ENCODE measurements around the gene ALKBH4. TPM values are rescaled to one million over a fixed set of nuclear protein-coding genes. Genes with fewer than 3 reads are reported as not detected.
A peak's percentile ranks its signal among the peaks of the same experiment; 100 is the strongest.

The ALKBH4 gene
- total and polyA plus RNA-seq, 10 of the 15 experiments (the other 5 are each of a cell fraction or from before 2014, with no cell fraction given) = 4.1 to 16.9 (median 11.3) TPM

DNA sequence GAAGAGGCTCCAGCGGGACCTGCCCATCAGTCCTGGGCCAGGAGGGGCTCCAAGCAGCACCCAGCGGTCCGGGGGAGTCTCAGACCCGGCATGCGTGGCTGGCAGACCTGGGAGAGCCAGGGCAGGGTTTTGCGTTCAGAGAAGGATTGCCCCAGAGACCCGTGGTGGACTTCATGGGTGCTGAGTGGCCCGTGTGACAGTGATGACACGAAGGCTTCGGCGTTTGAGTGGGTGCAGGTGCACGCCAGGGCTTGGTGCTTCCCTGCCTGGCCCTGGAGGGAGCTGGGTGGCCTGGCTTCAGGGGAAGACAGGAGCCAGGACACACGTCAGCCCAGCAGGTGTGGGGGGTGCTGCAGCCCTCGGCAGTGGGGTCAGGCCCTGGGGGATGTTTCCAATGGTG is 17.4 kb downstream of the ALKBH4 start:
- no TSS peak for BruUV-seq (replicated peaks)
- FAIRE-seq = no peak
- Histone ChIP-seq H2AFZ (ENCODE audit: control insufficient read depth, low read depth, low read length) (no peak overlapping the region), H3K4me1 (ENCODE audit: control insufficient read depth, insufficient read depth, low read length) (peaks cover 32% of the 10 kb centered on the region), H3K27ac (ENCODE audit: control insufficient read depth, insufficient read depth) (no peak overlapping the region), H3K36me3 (ENCODE audit: control insufficient read depth in 2 of 2, insufficient read depth in 2 of 2, low read length in 1 of 2) (peaks cover 8 to 22% of the 10 kb centered on the region in 2 experiments; a peak in 3 of 4 replicates), H3K9ac (ENCODE audit: control insufficient read depth, insufficient read depth, low read length) (no peak overlapping the region), H4K20me1 (ENCODE audit: control insufficient read depth, insufficient read depth) (no peaks in the 10 kb centered on the region), H3K4me3 (no peak overlapping the region), H3K9me3 (replicated peaks; ENCODE audit: control insufficient read depth, insufficient read depth, low read length) (no peaks in the 10 kb centered on the region), H3K4me2 (ENCODE audit: control insufficient read depth, insufficient read depth) (no peak overlapping the region), H3K79me2 (ENCODE audit: control insufficient read depth, insufficient read depth, low read length) (peaks cover 7% of the 10 kb centered on the region), H3K27me3 (replicated peaks in 1 of 2; ENCODE audit: control insufficient read depth in 2 of 2, insufficient read depth in 2 of 2, low read length in 1 of 2) (no peaks in the 10 kb centered on the region)
- ATAC-seq = no peak
- SMC1A ChIA-PET (ENCODE audit: uncharacterized antibody, unreplicated experiment) = no interaction called here
- DNase-seq (ENCODE audit: low read depth, low spot score) = no peak
- in situ Hi-C loops (cut with MboI) = no loop called here
- CTCF ChIA-PET = interaction anchor here (1.3 kb wide), 1 partner anchor 35 kb away, joined by 4 read pairs; no protein-coding TSS in a partner anchor
- POLR2A ChIA-PET = no interaction called here
- intact Hi-C loops (cut with micrococcal nuclease; ENCODE audit: unreplicated experiment) = no loop called here
- TF ChIP-seq, protein P1, sequence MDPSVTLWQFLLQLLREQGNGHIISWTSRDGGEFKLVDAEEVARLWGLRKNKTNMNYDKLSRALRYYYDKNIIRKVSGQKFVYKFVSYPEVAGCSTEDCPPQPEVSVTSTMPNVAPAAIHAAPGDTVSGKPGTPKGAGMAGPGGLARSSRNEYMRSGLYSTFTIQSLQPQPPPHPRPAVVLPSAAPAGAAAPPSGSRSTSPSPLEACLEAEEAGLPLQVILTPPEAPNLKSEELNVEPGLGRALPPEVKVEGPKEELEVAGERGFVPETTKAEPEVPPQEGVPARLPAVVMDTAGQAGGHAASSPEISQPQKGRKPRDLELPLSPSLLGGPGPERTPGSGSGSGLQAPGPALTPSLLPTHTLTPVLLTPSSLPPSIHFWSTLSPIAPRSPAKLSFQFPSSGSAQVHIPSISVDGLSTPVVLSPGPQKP (IDR thresholded peaks at IDR 0.05; ENCODE audit: low read depth, low read length) = no peak
- peak; percentile 59 for TF ChIP-seq POLR2A (IDR thresholded peaks at IDR 0.05; ENCODE audit: low read depth, low read length)
- 89% methylated on average over 14 of the region's 14 CpGs for WGBS (ENCODE audit: insufficient coverage, insufficient replicate concordance, low lambda C conversion rate, missing lambda C conversion rate)
- RAD21 ChIA-PET (ENCODE audit: unreplicated experiment) = interaction anchor here (3.7 kb wide), 1 partner anchor 43 kb away, joined by 40 read pairs; no protein-coding TSS in a partner anchor

DNA sequence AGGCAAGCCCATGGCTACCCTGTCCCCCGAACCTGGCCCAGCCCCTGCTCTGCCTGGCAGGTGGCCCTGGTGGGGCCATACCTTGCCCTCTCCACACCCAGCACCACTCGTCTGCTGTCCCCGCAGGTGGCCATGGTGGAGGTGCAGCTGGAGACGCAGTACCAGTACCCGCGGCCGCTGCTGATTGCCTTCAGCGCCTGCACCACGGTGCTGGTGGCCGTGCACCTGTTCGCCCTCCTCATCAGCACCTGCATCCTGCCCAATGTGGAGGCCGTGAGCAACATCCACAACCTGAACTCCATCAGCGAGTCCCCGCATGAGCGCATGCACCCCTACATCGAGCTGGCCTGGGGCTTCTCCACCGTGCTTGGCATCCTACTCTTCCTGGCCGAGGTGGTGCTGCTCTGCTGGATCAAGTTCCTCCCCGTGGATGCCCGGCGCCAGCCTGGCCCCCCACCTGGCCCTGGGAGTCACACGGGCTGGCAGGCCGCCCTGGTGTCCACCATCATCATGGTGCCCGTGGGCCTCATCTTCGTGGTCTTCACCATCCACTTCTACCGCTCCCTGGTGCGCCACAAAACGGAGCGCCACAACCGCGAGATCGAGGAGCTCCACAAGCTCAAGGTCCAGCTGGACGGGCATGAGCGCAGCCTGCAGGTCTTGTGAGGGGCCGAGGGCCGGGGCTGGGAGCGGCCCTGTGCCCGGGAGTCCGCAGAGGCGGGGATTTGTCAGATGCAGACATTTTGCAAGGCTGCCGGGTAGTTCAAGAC is 18.1 kb downstream of the ALKBH4 start:
- DNase-seq (ENCODE audit: low read depth, low spot score) (no peak), ATAC-seq (no peak), FAIRE-seq (no peak)
- ChIA-PET SMC1A (ENCODE audit: uncharacterized antibody, unreplicated experiment) (interaction anchor here (0.6 to 1.6 kb wide), 2 partner anchors 17 to 32 kb away, joined by 3 to 7 read pairs; partner anchors contain the start of gene ALKBH4), RAD21 (ENCODE audit: unreplicated experiment) (interaction anchor here (1.1 to 9.0 kb wide), 3 partner anchors 17 to 33 kb away, joined by 3 to 115 read pairs (median 10); no protein-coding TSS in a partner anchor), CTCF (interaction anchor here (0.8 to 1.9 kb wide), 4 partner anchors 21 to 42 kb away, joined by 3 to 11 read pairs (median 5); no protein-coding TSS in a partner anchor), POLR2A (interaction anchor here (0.6 to 9.7 kb wide), 3 partner anchors 17 to 31 kb away, joined by 3 to 210 read pairs (median 14); partner anchors contain the start of gene ORAI2)
- H3K79me2 ChIP-seq (ENCODE audit: control insufficient read depth, insufficient read depth, low read length) = peaks cover 7% of the 10 kb centered on the region
- H3K4me1 ChIP-seq (ENCODE audit: control insufficient read depth, insufficient read depth, low read length) = peaks cover 40% of the 10 kb centered on the region
- no peak overlapping the region for H3K4me3 ChIP-seq
- BruUV-seq (replicated peaks) = TSS peak; percentile 8
- TF ChIP-seq KAT2A (conservative IDR thresholded peaks at IDR 0.05; ENCODE audit: control insufficient read depth, low read depth, low read length) (no peak), STAT1 (conservative IDR thresholded peaks at IDR 0.05) (no peak), RELA (IDR thresholded peaks at IDR 0.05; ENCODE audit: borderline replicate concordance, partially characterized antibody) (no peak), LARP7 (IDR thresholded peaks at IDR 0.05) (no peak), NFXL1 (IDR thresholded peaks at IDR 0.05; ENCODE audit: borderline replicate concordance) (no peak), NRF1 (conservative IDR thresholded peaks at IDR 0.05; ENCODE audit: low read depth, low read length) (no peak), NBN (IDR thresholded peaks at IDR 0.05) (no peak), MEF2A (IDR thresholded peaks at IDR 0.05; ENCODE audit: insufficient read depth, low read depth, low read length) (no peak), DPF2 (IDR thresholded peaks at IDR 0.05) (no peak), NFYB (IDR thresholded peaks at IDR 0.05; ENCODE audit: insufficient read depth, low read depth, low read length) (no peak)
- TF ChIP-seq, protein P2, sequence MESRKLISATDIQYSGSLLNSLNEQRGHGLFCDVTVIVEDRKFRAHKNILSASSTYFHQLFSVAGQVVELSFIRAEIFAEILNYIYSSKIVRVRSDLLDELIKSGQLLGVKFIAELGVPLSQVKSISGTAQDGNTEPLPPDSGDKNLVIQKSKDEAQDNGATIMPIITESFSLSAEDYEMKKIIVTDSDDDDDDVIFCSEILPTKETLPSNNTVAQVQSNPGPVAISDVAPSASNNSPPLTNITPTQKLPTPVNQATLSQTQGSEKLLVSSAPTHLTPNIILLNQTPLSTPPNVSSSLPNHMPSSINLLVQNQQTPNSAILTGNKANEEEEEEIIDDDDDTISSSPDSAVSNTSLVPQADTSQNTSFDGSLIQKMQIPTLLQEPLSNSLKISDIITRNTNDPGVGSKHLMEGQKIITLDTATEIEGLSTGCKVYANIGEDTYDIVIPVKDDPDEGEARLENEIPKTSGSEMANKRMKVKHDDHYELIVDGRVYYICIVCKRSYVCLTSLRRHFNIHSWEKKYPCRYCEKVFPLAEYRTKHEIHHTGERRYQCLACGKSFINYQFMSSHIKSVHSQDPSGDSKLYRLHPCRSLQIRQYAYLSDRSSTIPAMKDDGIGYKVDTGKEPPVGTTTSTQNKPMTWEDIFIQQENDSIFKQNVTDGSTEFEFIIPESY (IDR thresholded peaks at IDR 0.05) = no peak
- WGBS (ENCODE audit: insufficient coverage, insufficient replicate concordance, low lambda C conversion rate, missing lambda C conversion rate) = 87% methylated on average over 40 of the region's 41 CpGs
- H3K9me3 ChIP-seq (replicated peaks; ENCODE audit: control insufficient read depth, insufficient read depth, low read length) = no peaks in the 10 kb centered on the region
- no peak overlapping the region for H3K4me2 ChIP-seq (ENCODE audit: control insufficient read depth, insufficient read depth)
- in situ Hi-C loops (cut with MboI) (no loop called here), intact Hi-C loops (cut with micrococcal nuclease; ENCODE audit: unreplicated experiment) (no loop called here)
- H3K27me3 ChIP-seq (replicated peaks in 1 of 2; ENCODE audit: control insufficient read depth in 2 of 2, insufficient read depth in 2 of 2, low read length in 1 of 2) = no peaks in the 10 kb centered on the region
- H3K27ac ChIP-seq (ENCODE audit: control insufficient read depth, insufficient read depth) = no peak overlapping the region
- H4K20me1 ChIP-seq (ENCODE audit: control insufficient read depth, insufficient read depth) = no peaks in the 10 kb centered on the region
- no peak overlapping the region for H3K9ac ChIP-seq (ENCODE audit: control insufficient read depth, insufficient read depth, low read length)
- H3K36me3 ChIP-seq (ENCODE audit: control insufficient read depth in 2 of 2, insufficient read depth in 2 of 2, low read length in 1 of 2) = peaks cover 8 to 22% of the 10 kb centered on the region in 2 experiments; a peak in 3 of 4 replicates
- H2AFZ ChIP-seq (ENCODE audit: control insufficient read depth, low read depth, low read length) = no peak overlapping the region

Measured in GM12878 (cell line).